Tibial nerve (tissue), 4 donors: ENCODE results near the gene TBC1D8. TPM values are rescaled to one million over a fixed set of nuclear protein-coding genes. Genes with fewer than 3 reads are reported as not detected.
"Not testable (repeated sequence)": the region's sequence is repeated elsewhere in the genome, so short reads cannot be mapped to it uniquely, and the experiment has no call there.

ENCODE experiments used
- DNase-seq, 2 donors: peaks; one replicate each; pipeline ENCODE4 v3.0.0-alpha.2; 2019; ENCODE audit warnings: low spot score in 2 of 2
- H3K27ac ChIP-seq, 4 donors: fragments of 200-600 bp; sonication (generic) in 3 of 4; one replicate each; pipeline ENCODE4 v1.5.1; 2017 to 2019; ENCODE audit warnings: mild to moderate bottlenecking in 1 of 4
- H3K27me3 ChIP-seq, 2 donors: fragments of 200-600 bp; sonication (generic) in 1 of 2; one replicate each; pipeline versions ENCODE4 v1.5.1 to v1.6.0; 2017 to 2019
- H3K36me3 ChIP-seq, 3 donors: fragments of 200-600 bp; sonication (generic); one replicate each; pipeline ENCODE4 v1.5.1; 2018 to 2019
- H3K4me1 ChIP-seq, 4 donors: fragments of 200-600 bp; sonication (generic) in 3 of 4; one replicate each; pipeline ENCODE4 v1.5.1; 2017 to 2019
- H3K4me3 ChIP-seq, 4 donors: fragments of 200-600 bp; sonication (generic) in 3 of 4; one replicate each; pipeline ENCODE4 v1.5.1; 2017 to 2019; ENCODE audit warnings: mild to moderate bottlenecking in 1 of 4, moderate library complexity in 1 of 4
- H3K9me3 ChIP-seq, 4 donors: fragments of 200-600 bp; sonication (generic) in 3 of 4; one replicate each; pipeline ENCODE4 v1.5.1; 2017 to 2019
- EP300 ChIP-seq, 2 donors: sonication (generic); formaldehyde crosslinking; IDR thresholded peaks; one replicate each; pipeline ENCODE4 v1.6.1; 2017; ENCODE audit warnings: antibody characterized with exemption in 2 of 2, mild to moderate bottlenecking in 1 of 2
- POLR2A ChIP-seq, 2 donors: fragments of 450-650 bp; IDR thresholded peaks; one replicate each; pipeline ENCODE4 v1.6.1; 2017; ENCODE audit warnings: antibody characterized with exemption in 2 of 2, mild to moderate bottlenecking in 2 of 2, moderate library complexity in 2 of 2
- WGBS, 2 donors: methylation state at CpG; one replicate each; pipeline ENCODE4 v1.1.5; 2018; 5-methylcytosine and 5-hydroxymethylcytosine counted together
- total RNA-seq, 4 donors: library from RNA; depleted of rRNA; stranded (reverse); fragments of >200 nt; gene quantifications; one replicate each; pipeline ENCODE4 v1.1.0, GENCODE V29; 2016
- TF ChIP-seq, protein P1 (sequence below), 5 experiments: fragments of 200-600 bp in 3 of 5; fragments of 450-650 bp in 2 of 5; sonication (generic) in 3 of 5; IDR thresholded peaks; one replicate each; pipeline ENCODE4 v1.5.1; 2016 to 2019; ENCODE audit warnings: antibody characterized with exemption in 5 of 5, mild to moderate bottlenecking in 3 of 5, moderate library complexity in 2 of 5

TBC1D8 gene
- total RNA-seq, 4 donors from 2014 or later = 42.4 to 87.9 (median 47.3) TPM

DNA sequence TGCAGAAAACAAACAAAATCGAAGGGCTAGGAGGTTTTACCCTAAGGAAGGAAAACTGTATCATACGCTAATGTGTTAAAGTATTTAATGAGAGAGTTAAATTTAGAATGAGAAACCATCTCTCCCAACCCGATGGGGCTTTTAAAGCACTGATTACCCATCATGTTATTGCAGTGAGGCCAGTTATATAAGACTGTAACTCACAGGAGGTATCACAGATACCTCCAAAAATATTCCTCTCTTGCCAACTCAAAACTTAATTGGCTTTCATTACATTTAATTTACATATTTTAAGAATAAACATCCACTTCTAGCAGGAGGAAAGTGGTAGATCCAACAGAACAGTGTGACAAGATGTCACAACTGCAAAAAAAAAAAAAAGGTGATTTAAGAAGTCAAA lies 92.8 kb downstream of the TBC1D8 start:
- peaks cover 0 to 39% (median 0%) of the 10 kb centered on the region in 3 donors for H3K36me3 ChIP-seq
- no peak overlapping the region for H3K27ac ChIP-seq
- no peaks in the 10 kb centered on the region for H3K9me3 ChIP-seq
- H3K4me1 ChIP-seq = peaks cover 0 to 12% (median 2%) of the 10 kb centered on the region in 4 donors
- WGBS, 2 donors = 83 to 89% methylated on average over 3 of the region's 3 CpGs
- TF ChIP-seq POLR2A (IDR thresholded peaks at IDR 0.05) (no peak), EP300 (IDR thresholded peaks at IDR 0.05) (no peak)
- TF ChIP-seq, protein P1, sequence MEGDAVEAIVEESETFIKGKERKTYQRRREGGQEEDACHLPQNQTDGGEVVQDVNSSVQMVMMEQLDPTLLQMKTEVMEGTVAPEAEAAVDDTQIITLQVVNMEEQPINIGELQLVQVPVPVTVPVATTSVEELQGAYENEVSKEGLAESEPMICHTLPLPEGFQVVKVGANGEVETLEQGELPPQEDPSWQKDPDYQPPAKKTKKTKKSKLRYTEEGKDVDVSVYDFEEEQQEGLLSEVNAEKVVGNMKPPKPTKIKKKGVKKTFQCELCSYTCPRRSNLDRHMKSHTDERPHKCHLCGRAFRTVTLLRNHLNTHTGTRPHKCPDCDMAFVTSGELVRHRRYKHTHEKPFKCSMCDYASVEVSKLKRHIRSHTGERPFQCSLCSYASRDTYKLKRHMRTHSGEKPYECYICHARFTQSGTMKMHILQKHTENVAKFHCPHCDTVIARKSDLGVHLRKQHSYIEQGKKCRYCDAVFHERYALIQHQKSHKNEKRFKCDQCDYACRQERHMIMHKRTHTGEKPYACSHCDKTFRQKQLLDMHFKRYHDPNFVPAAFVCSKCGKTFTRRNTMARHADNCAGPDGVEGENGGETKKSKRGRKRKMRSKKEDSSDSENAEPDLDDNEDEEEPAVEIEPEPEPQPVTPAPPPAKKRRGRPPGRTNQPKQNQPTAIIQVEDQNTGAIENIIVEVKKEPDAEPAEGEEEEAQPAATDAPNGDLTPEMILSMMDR (IDR thresholded peaks at IDR 0.05) = no peak
- no peak overlapping the region for H3K4me3 ChIP-seq
- no peaks in the 10 kb centered on the region for H3K27me3 ChIP-seq
- no peak for DNase-seq

DNA sequence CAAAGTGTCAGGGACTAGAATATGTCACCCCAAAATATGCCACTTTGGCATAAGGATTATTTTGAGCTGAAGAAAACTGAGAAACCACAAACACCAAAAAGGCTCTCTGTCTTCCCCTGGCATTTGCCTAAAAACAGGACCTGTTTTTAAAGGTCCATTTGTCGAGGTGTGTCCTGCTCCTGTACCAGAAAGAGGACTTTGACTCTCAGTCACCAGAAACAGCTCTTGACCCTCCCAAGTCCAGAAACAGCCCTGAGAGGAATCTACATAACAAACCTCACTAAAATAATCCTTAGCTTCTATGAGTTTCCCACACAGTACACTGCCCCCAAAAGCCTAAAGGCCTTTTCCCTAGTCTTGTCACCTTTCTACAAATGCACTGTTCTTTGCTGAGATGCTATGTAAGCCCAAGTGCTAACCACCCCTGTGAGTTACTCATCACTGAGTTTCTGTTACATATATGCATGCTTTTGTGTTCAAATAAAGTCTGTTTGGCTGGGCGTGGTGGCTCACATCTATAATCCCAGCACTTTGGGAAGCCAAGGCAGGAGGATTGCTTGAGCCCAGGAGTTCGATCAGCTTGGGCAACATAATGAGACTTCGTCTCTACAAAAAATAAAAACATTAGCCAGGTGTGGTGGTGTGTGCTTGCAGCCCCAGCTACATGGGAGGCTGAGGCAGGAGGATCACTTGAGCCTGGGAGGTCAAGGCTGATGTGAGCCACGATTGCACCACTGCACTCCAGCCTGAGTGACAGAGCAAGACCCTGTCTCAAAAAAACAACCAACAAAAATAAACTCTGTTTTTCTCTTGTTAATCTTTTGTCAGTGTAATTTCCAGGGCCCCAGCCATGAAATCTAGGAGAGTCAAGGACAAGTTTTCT lies 93.9 kb downstream of the TBC1D8 start:
- TF ChIP-seq POLR2A (IDR thresholded peaks at IDR 0.05) (no peak), EP300 (IDR thresholded peaks at IDR 0.05) (no peak)
- TF ChIP-seq, protein P1 (IDR thresholded peaks at IDR 0.05) = no peak
- DNase-seq = no peak
- Histone ChIP-seq H3K27ac (no peak overlapping the region), H3K4me3 (no peak overlapping the region), H3K9me3 (no peaks in the 10 kb centered on the region), H3K4me1 (peaks cover 0 to 3% (median 0%) of the 10 kb centered on the region in 4 donors), H3K27me3 (no peaks in the 10 kb centered on the region), H3K36me3 (peaks cover 0 to 45% (median 0%) of the 10 kb centered on the region in 3 donors)
- WGBS, 2 donors = 92 to 96% methylated on average over 5 of the region's 5 CpGs

DNA sequence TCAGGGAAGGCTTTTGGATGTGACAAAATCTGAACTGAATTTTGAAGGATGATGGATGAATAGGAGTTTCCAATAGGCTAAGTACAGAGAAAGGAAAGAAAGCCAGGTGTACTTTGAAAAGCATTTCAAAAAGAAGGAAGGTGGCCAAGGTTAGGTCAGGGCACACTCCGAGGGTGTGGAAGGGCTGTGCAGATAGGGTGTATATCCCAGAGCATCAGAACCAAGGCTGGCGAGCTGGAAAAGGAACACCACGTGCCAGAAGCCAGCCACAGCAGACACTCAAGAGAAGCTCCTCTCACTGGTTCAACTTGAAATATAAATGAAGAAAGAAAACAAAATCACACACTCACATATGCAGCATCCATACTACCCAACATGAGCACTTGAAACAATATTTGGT lies 98.1 kb downstream of the TBC1D8 start:
- no peak overlapping the region for H3K27ac ChIP-seq
- H3K4me1 ChIP-seq = peaks cover 0 to 3% (median 0%) of the 10 kb centered on the region in 4 donors
- WGBS, 2 donors = 70 to 82% methylated on average over 3 of the region's 3 CpGs
- TF ChIP-seq EP300 (IDR thresholded peaks at IDR 0.05) = no peak
- TF ChIP-seq POLR2A (IDR thresholded peaks at IDR 0.05) = no peak
- TF ChIP-seq, protein P1 (IDR thresholded peaks at IDR 0.05) = no peak
- H3K9me3 ChIP-seq = no peaks in the 10 kb centered on the region
- H3K36me3 ChIP-seq = peaks cover 0 to 64% (median 0%) of the 10 kb centered on the region in 3 donors
- no peaks in the 10 kb centered on the region for H3K27me3 ChIP-seq
- H3K4me3 ChIP-seq = no peak overlapping the region
- no peak for DNase-seq

DNA sequence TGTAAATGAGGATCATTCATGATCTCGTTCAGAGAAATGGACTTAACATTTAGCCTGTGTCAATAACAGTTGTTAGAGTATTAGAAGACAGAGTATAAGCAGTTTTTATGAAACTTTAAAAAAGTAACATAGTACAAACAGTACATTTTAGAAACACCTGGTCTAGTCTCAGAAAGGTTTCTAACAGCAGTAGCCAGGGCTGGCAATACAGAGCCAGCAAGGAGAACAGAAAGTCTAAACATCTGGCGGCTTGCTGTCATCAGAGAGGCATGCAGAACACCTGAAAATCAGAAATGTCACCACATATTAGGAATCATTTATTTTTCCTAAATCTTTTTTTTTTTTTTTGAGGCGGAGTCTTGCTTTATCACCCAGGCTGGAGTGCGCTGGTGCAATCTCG lies 99.0 kb downstream of the TBC1D8 start:
- peaks cover 0 to 13% (median 3%) of the 10 kb centered on the region in 4 donors for H3K4me1 ChIP-seq
- no peak for TF ChIP-seq EP300 (IDR thresholded peaks at IDR 0.05)
- TF ChIP-seq, protein P1 (IDR thresholded peaks at IDR 0.05) = no peak
- no peak for TF ChIP-seq POLR2A (IDR thresholded peaks at IDR 0.05)
- H3K4me3 ChIP-seq = no peak overlapping the region
- H3K27ac ChIP-seq = no peak overlapping the region
- no peak for DNase-seq
- H3K9me3 ChIP-seq = no peaks in the 10 kb centered on the region
- H3K27me3 ChIP-seq = no peaks in the 10 kb centered on the region
- 91 to 93% methylated on average over 5 of the region's 5 CpGs for WGBS, 2 donors
- peaks cover 0 to 57% (median 0%) of the 10 kb centered on the region in 3 donors for H3K36me3 ChIP-seq

DNA sequence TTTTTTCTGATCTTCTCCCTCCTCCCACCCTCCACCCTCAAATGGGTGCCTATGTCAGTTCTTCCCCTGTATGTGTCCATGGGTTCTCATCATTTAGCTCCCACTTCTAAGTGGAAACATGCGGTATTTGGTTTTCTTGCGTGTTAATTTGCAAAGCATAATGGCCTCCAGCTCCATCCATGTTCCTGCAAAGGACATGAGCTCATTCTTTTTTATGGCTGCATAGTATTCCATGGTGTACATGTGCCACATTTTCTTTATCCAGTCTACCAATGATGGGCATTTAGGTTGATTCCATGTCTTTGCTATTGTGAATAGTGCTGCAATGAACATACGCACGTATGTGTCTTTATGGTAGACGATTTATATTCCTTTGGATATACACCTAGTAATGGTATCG lies 100.3 kb downstream of the TBC1D8 start:
- not testable (repeated sequence) for H3K27ac ChIP-seq, H3K27me3 ChIP-seq, DNase-seq, H3K4me3 ChIP-seq, H3K9me3 ChIP-seq
- peaks cover 0 to 14% (median 3%) of the 10 kb centered on the region in 4 donors for H3K4me1 ChIP-seq
- WGBS, 2 donors = 96 to 97% methylated on average over 6 of the region's 6 CpGs
- H3K36me3 ChIP-seq = peaks cover 0 to 56% (median 0%) of the 10 kb centered on the region in 3 donors
